GM21367 (cell line): ENCODE data around the gene CRLF3.
"Not testable (repeated sequence)": the region's sequence is repeated elsewhere in the genome, so short reads cannot be mapped to it uniquely, and the experiment has no call there.

Experiments
- ATAC-seq: cut with Tn5 transposase; IDR thresholded peaks from one replicate; pipeline ENCODE4 v1.9.1; 2021; ENCODE audit not compliant: unreplicated experiment

Gene CRLF3

GRCh38 chr17:30816165-30816564 is 8.3 kb downstream of the CRLF3 start:
- no peak for ATAC-seq

GRCh38 chr17:30814860-30815259 is 9.6 kb downstream of the CRLF3 start:
- ATAC-seq: not testable (repeated sequence)

GRCh38 chr17:30814236-30814635 is 10.3 kb downstream of the CRLF3 start:
- not testable (repeated sequence) for ATAC-seq

- no peak for ATAC-seq
Observed at GRCh38 chr17:30812218-30813177, 12.0 kb downstream of the CRLF3 start.

- ATAC-seq: no peak
Observed at GRCh38 chr17:30809867-30810266, 14.6 kb downstream of the CRLF3 start.

- ATAC-seq: peak; percentile 67
Observed at GRCh38 chr17:30808785-30809286, 15.7 kb downstream of the CRLF3 start.

GRCh38 chr17:30807896-30808295 is 16.6 kb downstream of the CRLF3 start:
- no peak for ATAC-seq

- no peak for ATAC-seq
Observed at GRCh38 chr17:30805944-30806456, 18.5 kb downstream of the CRLF3 start.

- no peak for ATAC-seq
Observed at GRCh38 chr17:30801671-30802070, 22.8 kb downstream of the CRLF3 start.

GRCh38 chr17:30796016-30796415 is 28.5 kb downstream of the CRLF3 start:
- ATAC-seq: no peak

- ATAC-seq: no peak
Observed at GRCh38 chr17:30794372-30794771, 30.1 kb downstream of the CRLF3 start.

- no peak for ATAC-seq
Observed at GRCh38 chr17:30793282-30793977, 31.1 kb downstream of the CRLF3 start.

GRCh38 chr17:30790279-30790678 is 34.2 kb downstream of the CRLF3 start:
- no peak for ATAC-seq

- ATAC-seq: no peak
Observed at GRCh38 chr17:30788918-30789317, 35.6 kb downstream of the CRLF3 start.

- no peak for ATAC-seq
Observed at GRCh38 chr17:30782206-30782605, 42.3 kb downstream of the CRLF3 start.

- no peak for ATAC-seq
Observed at GRCh38 chr17:30780343-30780742, 44.1 kb downstream of the CRLF3 start.

GRCh38 chr17:30768771-30769170 is 55.7 kb downstream of the CRLF3 start:
- ATAC-seq: not testable (repeated sequence)

- not testable (repeated sequence) for ATAC-seq
Observed at GRCh38 chr17:30767641-30768404, 56.7 kb downstream of the CRLF3 start.

GRCh38 chr17:30761060-30761459 is 63.4 kb downstream of the CRLF3 start:
- ATAC-seq: no peak

GRCh38 chr17:30753291-30753690 is 71.2 kb downstream of the CRLF3 start:
- not testable (repeated sequence) for ATAC-seq

- not testable (repeated sequence) for ATAC-seq
Observed at GRCh38 chr17:30750982-30751381, 73.5 kb downstream of the CRLF3 start.
